Heart left ventricle (tissue), 13 donors: ENCODE data around the gene C16orf92.
"Not testable (repeated sequence)": the region's sequence is repeated elsewhere in the genome, so short reads cannot be mapped to it uniquely, and the experiment has no call there.

ENCODE experiments used
- CTCF ChIP-seq, 12 donors: fragments of 200-600 bp; sonication (generic) in 4 of 12; IDR thresholded peaks; one replicate each; pipeline versions ENCODE4 v1.5.0 to v1.8.0; 2018 to 2022; ENCODE audit warnings: antibody characterized with exemption in 12 of 12, mild to moderate bottlenecking in 5 of 12
- POLR2A ChIP-seq, 2 donors: fragments of 450-650 bp; IDR thresholded peaks; one replicate each; pipeline ENCODE4 v1.6.1; 2017; ENCODE audit warnings: antibody characterized with exemption in 2 of 2, mild to moderate bottlenecking in 2 of 2, moderate library complexity in 2 of 2
- donor health status: ischemic (EF 13 %, LVEDD 7.1; RV severe dilation, severe dysfunction).
- donor health status: DM: no; HTN: yes; CAD: no.
- donor health status: DM: no; HTN: no; CAD: no.
- donor health status: ischemic (EF 25% LVEDD 6.9; RV normal size, moderate dysfunction).
- donor health status: ischemic (EF 25% LVEDD 5.7; RV mildly dilated, moderate dysfunction).
- donor health status: ischemic (EF 35%, LVEDD 5.7; RV mildly dilated, moderate dysfunction).
- donor health status: nonischemic (EF 11% LVEDD 7.7; RV severe dilation, severe dysfunction).
- donor health status: DM: yes; HTN: yes; CAD: no.
- donor health status: PGD.
- donor health status: ischemic (EF 29% LVEDD 5.4; RV normal size, mild dysfunction).
- donor health status: nonischemic (EF 23%, LVEDD 6.1; RV moderate dilation, normal function).

- not testable (repeated sequence) for TF ChIP-seq CTCF, POLR2A (IDR thresholded peaks at IDR 0.05)
These were observed 5.1 kb upstream of the C16orf92 start for GRCh38 chr16:30017937-30018336.
